Panc1 (cell line): ENCODE data around the gene DAO. TPM values are rescaled to one million over a fixed set of nuclear protein-coding genes. Genes with fewer than 3 reads are reported as not detected.

Source experiments
- ATAC-seq: fragments of 200-7000 bp; cut with Tn5 transposase; 2 replicates; pipeline ENCODE4 v1.9.1; 2020; ENCODE audit warnings: mild to moderate bottlenecking, moderate library complexity
- BruUV-seq: library from RNA; stranded (reverse); fragments of 400-500 nt; replicated peaks from 2 replicates; lab custom pipeline; 2021; lab: Mats Ljungman, UMichigan
- CTCF ChIA-PET: fragments of 300-600 bp; sonication (Branson Sonifier 250); formaldehyde crosslinking; loops from one replicate; lab custom pipeline; 2022; ENCODE audit warnings: antibody characterized with exemption; lab: Charles Lee
- POLR2A ChIA-PET: fragments of 300-600 bp; sonication (Branson Sonifier 250); formaldehyde crosslinking; loops from one replicate; lab custom pipeline; 2022; ENCODE audit warnings: antibody characterized with exemption; lab: Charles Lee
- DNase-seq: peaks from one replicate; pipeline ENCODE4 v3.0.0-alpha.2; 2010; ENCODE audit warnings: low read depth, low spot score
- H3K27ac ChIP-seq: 2 replicates; pipeline ENCODE4 v1.5.1; 2011; ENCODE audit warnings: mild to moderate bottlenecking, low read length, inconsistent platforms
- H3K27me3 ChIP-seq: fragments of 200-500 bp; sonication (Bioruptor generic); 2 replicates; pipeline ENCODE4 v1.6.0; 2014; ENCODE audit warnings: low read length, inconsistent platforms; ENCODE audit not compliant: control insufficient read depth, insufficient read depth
- H3K36me3 ChIP-seq: fragments of 200-500 bp; sonication (Bioruptor generic); 2 replicates; pipeline ENCODE4 v1.5.1; 2014; ENCODE audit warnings: inconsistent platforms, mild to moderate bottlenecking, low read length, moderate library complexity; ENCODE audit not compliant: control insufficient read depth, insufficient read depth
- H3K4me1 ChIP-seq: 2 replicates; pipeline ENCODE4 v1.5.1; 2011; ENCODE audit warnings: inconsistent platforms, mild to moderate bottlenecking, low read length, moderate library complexity; ENCODE audit not compliant: control insufficient read depth, insufficient read depth
- H3K4me3 ChIP-seq, 2 experiments: 2 replicates each; pipeline ENCODE4 v1.5.1; 2011 to 2012; ENCODE audit warnings: low read depth in 2 of 2, low read length in 2 of 2, mild to moderate bottlenecking in 2 of 2, inconsistent platforms in 1 of 2, moderate library complexity in 1 of 2
- H3K9me3 ChIP-seq: fragments of 200-500 bp; sonication (Bioruptor generic); 2 replicates; pipeline ENCODE4 v1.5.1; 2014; ENCODE audit warnings: low read depth, mild to moderate bottlenecking, inconsistent platforms, low read length, moderate library complexity; ENCODE audit not compliant: control insufficient read depth, insufficient read depth
- CTCF ChIP-seq: fragments of 450-650 bp; IDR thresholded peaks from 2 replicates; pipeline ENCODE4 v1.5.1; 2017; ENCODE audit warnings: mild to moderate bottlenecking
- POLR2AphosphoS5 ChIP-seq: IDR thresholded peaks from 2 replicates; pipeline ENCODE4 v1.6.1; 2012; ENCODE audit warnings: mild to moderate bottlenecking, low read depth, low read length, moderate library complexity
- REST ChIP-seq, 2 experiments: IDR thresholded peaks; 2 replicates each; pipeline ENCODE4 v1.6.1; 2011 to 2012; ENCODE audit warnings: low read depth in 2 of 2, control low read depth in 1 of 2, low read length in 1 of 2, mild to moderate bottlenecking in 1 of 2, moderate library complexity in 1 of 2; ENCODE audit not compliant: insufficient read depth in 1 of 2
- SIN3A ChIP-seq: IDR thresholded peaks from 2 replicates; pipeline ENCODE4 v1.6.1; 2012; ENCODE audit warnings: low read depth, mild to moderate bottlenecking, low read length, moderate library complexity, borderline replicate concordance; ENCODE audit not compliant: insufficient read depth
- TCF7L2 ChIP-seq: IDR thresholded peaks from 2 replicates; pipeline ENCODE4 v1.6.1; 2011; ENCODE audit warnings: mild to moderate bottlenecking, low read depth, low read length, inconsistent platforms
- in situ Hi-C: cut with HindIII; loops from 2 replicates; pipeline ENCODE4 v1.10.0; 2016; ENCODE audit warnings: low sequenced_read_pairs, low pct_unique_long_range_greater_than_20kb
- intact Hi-C: fragments of 100-400 bp; cut with micrococcal nuclease; formaldehyde crosslinking; loops from one replicate; pipeline ENCODE4 v1.10.0; 2022; ENCODE audit not compliant: unreplicated experiment
- total RNA-seq: library from RNA; stranded (reverse); gene quantifications from one replicate; pipeline ENCODE4 v1.2.1, GENCODE V29; 2021; ENCODE audit not compliant: unreplicated experiment

DAO gene
- total RNA-seq, 1 experiment from 2014 or later = not detected

DNA sequence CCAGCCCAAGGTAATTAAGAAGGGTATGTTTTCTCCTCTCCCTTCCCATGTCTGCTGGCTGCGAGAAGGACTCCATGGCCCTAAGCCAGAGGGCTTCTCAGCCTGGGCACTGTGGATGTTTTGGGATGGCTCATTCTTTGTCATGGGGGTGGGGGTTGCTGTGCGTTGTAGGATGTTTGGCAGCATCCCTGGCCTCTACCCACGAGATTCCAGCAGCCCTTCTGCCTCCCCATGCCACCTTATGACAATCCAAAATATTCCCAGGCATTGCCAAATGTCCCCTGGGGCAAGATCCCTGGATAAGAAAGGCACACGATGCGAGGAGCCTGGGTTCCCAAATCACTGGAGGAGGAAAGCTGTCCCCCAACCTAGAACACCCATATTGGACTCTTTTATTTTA is 36.4 kb downstream of the DAO start:
- Histone ChIP-seq H3K27me3 (no peaks in the 10 kb centered on the region; the same call in 1 of the 2 replicates), H3K36me3 (no peaks in the 10 kb centered on the region), H3K4me3 (no peak overlapping the region), H3K4me1 (no peaks in the 10 kb centered on the region), H3K9me3 (no peaks in the 10 kb centered on the region), H3K27ac (no peak overlapping the region)
- ChIA-PET CTCF (interaction anchor here (0.5 kb wide), 1 partner anchor 131 kb away, joined by 3 read pairs; no protein-coding TSS in a partner anchor), POLR2A (no interaction called here)
- DNase-seq (no peak), ATAC-seq (no peak)
- BruUV-seq = no TSS peak
- in situ Hi-C loops = no loop called here
- TF ChIP-seq TCF7L2 (no peak), POLR2AphosphoS5 (no peak), SIN3A (no peak), REST (IDR thresholded peaks at IDR 0.05; ENCODE audit: insufficient read depth in 1 of 2, low read depth in 2 of 2, low read length in 1 of 2) (no peak), CTCF (no peak)
- intact Hi-C loops = no loop called here

DNA sequence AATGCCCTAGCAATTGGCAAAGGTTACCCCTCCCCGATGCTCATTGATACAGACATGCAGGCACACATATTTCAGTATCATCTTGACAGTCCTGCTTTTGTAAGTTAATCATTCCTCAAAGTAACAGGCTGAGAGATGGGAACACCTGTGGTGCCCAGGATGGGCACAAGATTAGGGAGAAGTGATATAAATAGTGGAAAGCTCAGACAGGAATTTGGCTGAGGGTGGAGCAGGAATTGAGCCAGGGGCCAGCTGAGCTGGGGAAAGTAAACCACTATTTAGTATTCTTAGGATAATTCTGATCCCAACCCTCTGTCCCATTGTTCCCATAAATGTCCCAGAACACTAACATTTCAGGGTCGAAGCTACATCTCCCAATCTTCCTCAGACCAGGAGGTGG is 38.3 kb downstream of the DAO start:
- Histone ChIP-seq H3K4me1 (no peaks in the 10 kb centered on the region), H3K27me3 (no peaks in the 10 kb centered on the region; the same call in 1 of the 2 replicates), H3K36me3 (no peaks in the 10 kb centered on the region), H3K9me3 (no peaks in the 10 kb centered on the region), H3K27ac (no peak overlapping the region), H3K4me3 (no peak overlapping the region)
- no TSS peak for BruUV-seq
- no peak for TF ChIP-seq CTCF
- TF ChIP-seq POLR2AphosphoS5 = no peak
- TF ChIP-seq TCF7L2 = no peak
- TF ChIP-seq REST (IDR thresholded peaks at IDR 0.05; ENCODE audit: insufficient read depth in 1 of 2, low read depth in 2 of 2, low read length in 1 of 2) = no peak
- TF ChIP-seq SIN3A = no peak
- DNase-seq (no peak), ATAC-seq (no peak)
- intact Hi-C loops (no loop called here), in situ Hi-C loops (no loop called here)
- ChIA-PET CTCF (no interaction called here), POLR2A (no interaction called here)
